HG03060 (cell line): ENCODE data around the gene AK9.
A peak's percentile ranks its signal among the peaks of the same experiment; 100 is the strongest.

ENCODE experiments used
- ATAC-seq: cut with Tn5 transposase; IDR thresholded peaks from one replicate; pipeline ENCODE4 v1.9.1; 2021; ENCODE audit warnings: low read depth, moderate number of reproducible peaks; ENCODE audit not compliant: unreplicated experiment

Gene AK9

GRCh38 chr6:109485266-109485935 is 205.6 kb downstream of the AK9 start:
- no peak for ATAC-seq

- ATAC-seq = no peak
These were observed 206.9 kb downstream of the AK9 start for GRCh38 chr6:109484122-109484521.

- ATAC-seq = no peak
These were observed 207.3 kb downstream of the AK9 start for GRCh38 chr6:109483735-109484057.

- peak; percentile 50 for ATAC-seq
These were observed 207.9 kb downstream of the AK9 start, which contains the start of gene ZBTB24 for GRCh38 chr6:109482905-109483734. ZBTB24 (minus strand) TSS chr6:109483219; CDS start chr6:109482026, 1,193 bp downstream.

- no peak for ATAC-seq
These were observed 210.0 kb downstream of the AK9 start for GRCh38 chr6:109480993-109481480.

- no peak for ATAC-seq
These were observed 212.0 kb downstream of the AK9 start for GRCh38 chr6:109478841-109479624.

GRCh38 chr6:109478222-109478805 is 212.7 kb downstream of the AK9 start:
- no peak for ATAC-seq

- peak; percentile 43 for ATAC-seq
These were observed 213.3 kb downstream of the AK9 start for GRCh38 chr6:109477725-109478124.

- ATAC-seq = no peak
These were observed 213.8 kb downstream of the AK9 start for GRCh38 chr6:109477184-109477583.

- no peak for ATAC-seq
These were observed 215.4 kb downstream of the AK9 start for GRCh38 chr6:109475625-109476024.

GRCh38 chr6:109474995-109475394 is 216.0 kb downstream of the AK9 start:
- ATAC-seq = no peak

- ATAC-seq = no peak
These were observed 217.9 kb downstream of the AK9 start for GRCh38 chr6:109473120-109473519.

- ATAC-seq = no peak
These were observed 218.6 kb downstream of the AK9 start for GRCh38 chr6:109472132-109472995.

- no peak for ATAC-seq
These were observed 219.7 kb downstream of the AK9 start for GRCh38 chr6:109471105-109471810.

- no peak for ATAC-seq
These were observed 221.3 kb downstream of the AK9 start for GRCh38 chr6:109469591-109470189.

GRCh38 chr6:109467696-109468095 is 223.3 kb downstream of the AK9 start:
- no peak for ATAC-seq

- no peak for ATAC-seq
These were observed 224.6 kb downstream of the AK9 start for GRCh38 chr6:109466212-109466923.

- ATAC-seq = no peak
These were observed 225.2 kb downstream of the AK9 start for GRCh38 chr6:109465772-109466171.
